HG02588 (cell line): ENCODE results near the gene ABCC9.

Source experiments
- ATAC-seq: cut with Tn5 transposase; IDR thresholded peaks from one replicate; pipeline ENCODE4 v1.9.1; 2021; ENCODE audit warnings: mild to moderate bottlenecking, moderate library complexity; ENCODE audit not compliant: unreplicated experiment

Gene ABCC9

GRCh38 chr12:21780786-21781185 is 160.4 kb downstream of the ABCC9 start:
- no peak for ATAC-seq

DNA sequence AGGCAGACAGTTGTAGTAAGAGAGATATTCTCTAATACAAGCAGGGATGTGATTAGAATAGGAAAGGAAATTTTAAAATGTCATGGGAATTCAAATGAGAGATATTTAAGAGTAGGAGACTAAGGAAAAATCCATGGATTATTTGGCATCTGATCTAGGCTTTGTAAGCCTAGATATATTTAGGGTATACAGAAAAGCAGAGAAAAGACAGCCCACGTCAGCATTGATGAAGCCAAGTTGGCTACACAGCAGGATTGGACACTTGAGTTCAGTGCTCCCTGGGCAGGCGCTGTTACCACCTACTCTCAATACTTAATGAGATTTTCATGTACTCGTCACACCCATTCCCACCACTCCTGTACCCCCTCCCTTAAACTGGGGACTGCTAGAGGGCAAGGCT is 165.1 kb downstream of the ABCC9 start:
- no peak for ATAC-seq

DNA sequence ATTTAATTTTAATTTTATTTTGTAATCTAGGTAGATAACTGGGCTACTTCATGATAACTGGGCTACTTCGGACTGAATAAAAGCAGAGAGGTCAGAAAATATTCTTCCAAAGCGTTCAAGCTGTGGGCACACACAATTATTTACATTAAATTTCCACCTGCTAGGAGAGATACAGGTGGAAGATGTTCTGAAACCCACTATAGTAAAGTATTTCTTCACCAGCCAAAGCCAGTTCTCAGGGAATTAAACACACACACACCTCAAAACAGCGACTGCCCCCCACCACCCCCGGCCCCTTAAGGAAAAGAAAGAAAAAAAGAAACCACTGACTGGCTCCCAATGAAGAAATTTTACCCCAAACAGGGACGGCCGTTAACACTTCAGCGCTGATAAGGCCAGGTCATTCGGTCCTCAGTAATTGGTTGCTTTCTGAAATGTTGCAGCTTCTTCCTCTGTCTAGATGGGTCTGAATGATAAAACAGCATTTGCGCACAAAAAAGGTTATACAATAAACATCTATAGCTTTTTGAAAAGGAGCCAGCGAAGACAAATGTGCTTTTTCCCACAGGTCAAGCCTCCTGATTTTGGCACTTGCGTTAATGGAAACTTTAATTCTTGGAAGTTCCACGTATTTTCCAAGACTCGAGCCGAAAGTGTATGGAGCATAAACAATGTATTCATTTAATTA is 165.9 kb downstream of the ABCC9 start:
- ATAC-seq: no peak

GRCh38 chr12:21774358-21775132 is 166.7 kb downstream of the ABCC9 start, which contains the start of gene KCNJ8:
TSS of gene KCNJ8 (minus strand) at chr12:21774706. CDS start at chr12:21773616, 1,090 bp downstream.
- no peak for ATAC-seq

DNA sequence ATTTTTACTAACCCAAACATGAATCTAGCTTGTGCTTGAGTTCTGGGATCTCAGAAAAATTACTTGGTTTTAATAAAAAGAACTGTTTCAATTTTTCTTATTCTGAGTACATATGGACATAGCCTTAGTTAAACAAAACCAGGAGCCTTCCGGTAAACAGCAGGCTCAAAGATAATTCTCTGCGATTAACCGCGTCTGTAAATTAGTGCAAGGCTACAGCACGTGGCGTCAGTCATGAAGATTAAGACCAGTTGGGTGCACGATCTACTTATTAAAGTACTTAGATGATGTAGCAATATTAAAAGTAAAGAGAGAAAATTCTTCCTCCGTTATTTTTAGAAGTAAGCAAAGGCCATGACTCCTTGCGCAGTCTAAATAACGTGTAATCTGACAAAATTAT is 167.4 kb downstream of the ABCC9 start:
- ATAC-seq: no peak

DNA sequence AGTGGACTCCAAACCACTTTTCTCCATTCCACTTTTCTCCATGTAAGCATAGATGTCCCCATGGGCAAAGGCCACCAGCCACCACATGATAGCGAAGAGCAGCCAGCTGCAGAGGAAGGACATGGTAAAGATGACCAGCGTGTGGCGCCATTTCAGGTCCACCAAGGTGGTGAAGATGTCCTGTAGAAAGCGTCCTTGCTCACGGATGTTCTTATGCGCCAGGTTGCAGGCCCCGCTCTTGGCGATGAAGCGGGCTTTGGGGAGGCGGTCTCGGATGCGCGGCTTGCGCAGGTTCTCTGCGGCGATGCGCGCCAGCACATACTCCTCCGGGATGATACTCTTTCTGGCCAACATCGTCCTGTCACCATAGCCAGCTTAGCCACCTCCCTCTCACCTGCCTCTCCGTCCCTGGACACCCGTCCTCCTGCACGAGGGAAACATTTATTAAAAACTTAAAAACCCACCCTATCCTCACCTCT is 167.9 kb downstream of the ABCC9 start:
- ATAC-seq: no peak

DNA sequence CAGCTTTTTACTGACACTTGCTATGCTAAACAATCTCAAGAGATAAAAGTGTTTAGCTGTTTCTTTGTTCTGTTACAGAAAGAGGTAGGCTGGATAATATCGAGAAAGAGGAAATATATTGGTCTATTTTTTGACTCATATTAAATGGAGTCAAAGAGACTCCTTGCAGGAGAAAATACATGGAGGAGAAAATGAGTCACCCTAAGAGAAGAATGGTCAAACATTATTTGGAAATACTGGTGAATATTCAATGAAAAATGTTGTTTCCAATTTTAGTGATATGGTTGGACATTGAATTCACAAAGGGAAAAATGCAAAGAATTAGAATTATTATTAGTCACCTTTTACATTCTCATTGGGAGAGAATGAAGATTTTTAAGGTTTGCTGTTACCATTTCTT is 169.9 kb downstream of the ABCC9 start:
- no peak for ATAC-seq

DNA sequence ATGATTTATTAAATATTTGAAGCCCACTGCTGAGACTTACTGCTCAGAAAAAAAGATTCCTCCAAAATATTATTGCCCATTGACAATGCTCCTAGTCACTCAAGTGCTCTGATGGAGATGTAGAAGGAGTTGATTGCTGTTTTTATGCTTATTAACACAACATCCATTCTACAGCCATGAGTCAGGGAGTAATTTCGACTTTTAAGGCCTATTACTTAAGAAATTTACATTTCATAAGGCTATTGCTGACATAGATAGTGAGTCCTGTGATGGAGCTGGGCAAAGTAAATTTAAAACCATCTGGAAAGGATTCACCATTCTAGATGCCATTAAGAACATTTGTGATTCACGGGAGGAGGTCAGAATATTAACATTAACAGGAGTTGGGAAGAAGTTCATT is 171.9 kb downstream of the ABCC9 start:
- no peak for ATAC-seq

GRCh38 chr12:21766403-21766802 is 174.8 kb downstream of the ABCC9 start:
- no peak for ATAC-seq

DNA sequence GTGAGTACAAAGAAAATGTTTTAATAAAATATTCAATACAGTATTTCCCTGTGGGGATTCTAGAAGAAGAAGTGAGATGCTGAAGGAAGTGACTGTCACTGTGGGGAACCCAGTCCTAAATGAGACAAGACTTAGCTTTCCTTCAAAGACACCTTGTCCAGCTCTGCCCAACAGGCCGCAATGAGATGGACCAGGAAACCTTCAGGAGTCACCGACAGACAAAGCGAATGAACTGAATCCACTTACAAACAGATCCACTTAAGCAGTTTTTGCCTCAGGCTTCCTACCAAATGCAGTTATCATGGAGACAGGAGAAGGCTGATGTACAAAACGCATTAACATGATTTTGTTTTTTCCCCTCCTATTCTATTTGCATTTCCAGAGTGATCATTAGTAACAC is 176.3 kb downstream of the ABCC9 start:
- ATAC-seq: no peak

DNA sequence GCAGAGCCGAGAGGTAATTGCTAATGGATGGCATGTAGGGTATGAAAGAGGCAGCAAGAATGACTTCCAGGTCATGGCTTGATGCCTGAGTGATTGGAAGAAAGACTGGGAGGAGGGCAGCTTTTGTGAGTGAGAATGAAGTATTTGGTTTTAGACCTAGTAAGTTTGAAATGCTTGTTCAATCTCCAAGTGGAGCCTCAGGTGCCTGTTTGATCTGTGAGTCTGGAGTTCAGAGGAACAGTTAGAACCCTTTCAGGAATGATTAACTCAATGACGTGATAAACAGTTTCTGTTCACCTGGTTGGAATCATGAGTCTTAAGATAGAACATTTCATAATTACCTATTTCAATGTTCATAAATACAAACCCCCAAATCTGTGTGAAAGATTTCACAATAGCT is 177.2 kb downstream of the ABCC9 start:
- no peak for ATAC-seq

DNA sequence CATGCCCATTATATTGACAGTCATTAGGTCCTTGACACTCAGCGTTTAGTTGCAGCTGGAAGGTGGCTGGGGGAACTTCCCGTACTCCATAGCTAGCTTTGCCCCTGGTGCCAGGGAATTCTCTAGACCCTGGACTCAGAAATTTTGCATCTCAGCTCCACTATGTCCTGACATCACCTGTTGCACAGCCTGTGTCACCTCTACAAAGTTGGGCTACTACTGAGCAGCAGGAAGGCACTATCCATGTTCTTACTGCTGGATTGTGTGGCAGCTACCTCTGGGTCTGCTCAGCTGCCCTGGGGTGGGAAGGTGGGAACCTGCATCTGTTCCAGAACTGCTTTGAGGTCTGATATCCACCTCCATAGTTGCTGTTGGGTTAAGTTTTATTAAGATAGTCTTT is 177.7 kb downstream of the ABCC9 start:
- ATAC-seq: no peak

DNA sequence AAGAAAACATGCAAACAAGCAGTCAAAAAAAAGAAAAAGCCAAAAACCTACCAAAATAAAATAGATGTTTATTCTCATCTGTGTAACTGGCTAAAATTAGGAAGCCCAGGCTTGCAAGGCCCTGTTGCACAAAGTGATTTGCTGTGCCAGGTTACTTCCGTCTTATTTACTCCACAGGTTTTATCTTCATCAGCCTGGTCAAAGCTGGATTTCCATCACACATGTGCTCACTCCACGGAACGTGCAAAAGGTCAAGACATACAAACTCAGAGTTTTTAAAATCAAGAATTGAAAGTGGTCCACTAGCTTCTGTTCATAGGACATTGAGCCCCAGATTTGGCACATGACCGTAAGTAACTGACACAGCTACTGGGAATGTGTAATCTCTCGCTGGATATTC is 181.5 kb downstream of the ABCC9 start:
- no peak for ATAC-seq

DNA sequence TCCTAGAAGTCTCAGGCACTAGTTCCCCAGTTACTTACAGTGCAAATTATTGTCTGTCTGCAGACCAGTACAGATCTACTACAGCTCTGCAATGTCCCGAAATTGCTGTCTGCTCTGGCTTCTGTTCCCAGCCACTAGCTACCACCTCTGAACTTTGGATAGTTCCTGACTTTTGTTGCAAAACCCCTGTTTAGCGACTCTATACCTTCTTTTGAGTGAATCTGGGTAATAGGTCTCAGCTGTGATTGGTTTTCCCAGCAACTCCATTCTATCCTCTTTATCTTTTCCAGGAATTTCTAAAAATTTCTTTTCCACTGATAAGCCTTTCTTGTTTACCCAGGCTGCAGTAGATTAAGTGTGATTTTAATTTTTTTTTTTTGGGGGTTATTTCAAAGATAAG is 183.5 kb downstream of the ABCC9 start:
- ATAC-seq: no peak

- ATAC-seq: no peak
Observed at GRCh38 chr12:21756699-21757098, 184.5 kb downstream of the ABCC9 start.

DNA sequence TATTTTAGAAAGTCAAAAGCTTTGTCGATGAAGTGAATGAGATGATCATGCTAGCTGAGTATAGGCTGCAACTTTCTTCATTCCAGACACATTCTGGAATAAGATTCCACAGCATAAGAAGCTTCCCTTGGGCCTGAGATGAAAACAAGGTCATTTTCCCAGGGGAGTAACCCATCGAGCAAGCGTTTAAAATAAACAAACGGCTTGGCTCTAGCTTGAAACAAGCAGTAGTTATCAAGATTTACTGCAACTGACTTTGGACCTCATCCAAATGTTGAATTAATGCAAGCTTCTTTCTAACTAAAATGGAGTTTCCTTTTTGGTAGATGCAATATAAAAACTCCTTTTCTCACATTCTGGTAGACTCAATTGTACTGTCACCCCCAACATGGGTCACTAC is 189.7 kb downstream of the ABCC9 start:
- ATAC-seq: no peak
